ENCODE measurements around the gene TOR2A.

DNA sequence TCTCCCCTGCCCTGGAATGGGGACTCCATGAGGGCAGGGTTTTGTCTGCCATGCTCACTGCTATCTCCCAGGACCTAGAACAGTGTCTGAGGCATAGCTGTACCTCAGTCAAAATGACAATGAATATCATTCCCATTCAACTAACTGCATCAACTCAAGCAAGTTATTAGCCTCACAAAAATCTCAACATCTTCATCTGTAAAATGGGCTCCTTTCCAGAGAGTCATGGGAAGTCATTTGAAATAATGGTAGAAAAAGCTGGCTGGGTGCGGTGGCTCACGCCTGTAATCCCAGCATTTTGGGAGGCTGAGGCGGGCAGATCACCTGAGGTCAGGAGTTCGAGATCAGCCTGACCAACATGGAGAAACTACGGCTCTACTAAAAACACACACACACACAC lies 34.0 kb upstream of the TOR2A start:
- TF ChIP-seq, protein P1, sequence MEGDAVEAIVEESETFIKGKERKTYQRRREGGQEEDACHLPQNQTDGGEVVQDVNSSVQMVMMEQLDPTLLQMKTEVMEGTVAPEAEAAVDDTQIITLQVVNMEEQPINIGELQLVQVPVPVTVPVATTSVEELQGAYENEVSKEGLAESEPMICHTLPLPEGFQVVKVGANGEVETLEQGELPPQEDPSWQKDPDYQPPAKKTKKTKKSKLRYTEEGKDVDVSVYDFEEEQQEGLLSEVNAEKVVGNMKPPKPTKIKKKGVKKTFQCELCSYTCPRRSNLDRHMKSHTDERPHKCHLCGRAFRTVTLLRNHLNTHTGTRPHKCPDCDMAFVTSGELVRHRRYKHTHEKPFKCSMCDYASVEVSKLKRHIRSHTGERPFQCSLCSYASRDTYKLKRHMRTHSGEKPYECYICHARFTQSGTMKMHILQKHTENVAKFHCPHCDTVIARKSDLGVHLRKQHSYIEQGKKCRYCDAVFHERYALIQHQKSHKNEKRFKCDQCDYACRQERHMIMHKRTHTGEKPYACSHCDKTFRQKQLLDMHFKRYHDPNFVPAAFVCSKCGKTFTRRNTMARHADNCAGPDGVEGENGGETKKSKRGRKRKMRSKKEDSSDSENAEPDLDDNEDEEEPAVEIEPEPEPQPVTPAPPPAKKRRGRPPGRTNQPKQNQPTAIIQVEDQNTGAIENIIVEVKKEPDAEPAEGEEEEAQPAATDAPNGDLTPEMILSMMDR (optimal IDR thresholded peaks at IDR 0.05 in 1 of 3, IDR thresholded peaks at IDR 0.05 in 1 of 3, conservative IDR thresholded peaks at IDR 0.05 in 1 of 3; ENCODE audit: extremely low read depth in 1 of 3, insufficient read depth in 2 of 3, low read length in 3 of 3) = no peak
- no peak for TF ChIP-seq EZH2 (IDR thresholded peaks at IDR 0.05; ENCODE audit: low read length)
